Measurements from ENCODE around the gene ILKAP.

- TF ChIP-seq ZNF274 (IDR thresholded peaks at IDR 0.05; ENCODE audit: low read depth, low read length) (no peak), YY1 (IDR thresholded peaks at IDR 0.05; ENCODE audit: insufficient read depth, insufficient read length) (no peak), SUZ12 (IDR thresholded peaks at IDR 0.05; ENCODE audit: extremely low read depth, insufficient read depth, insufficient read length) (no peak)
Measured at GRCh38 chr2:238171575-238172187, 31.8 kb downstream of the ILKAP start.

All from NT2/D1 (cell line).